ENCODE results near the gene DAB2.
A peak's percentile ranks its signal among the peaks of the same experiment; 100 is the strongest.

The DAB2 gene

GRCh38 chr5:39424736-39425637, at the start of gene DAB2:
Gene DAB2, minus strand, starts transcription at chr5:39424980. Its CDS starts 30,660 bp downstream, at chr5:39394320.
- DNase-seq, result peak; percentile 53 to 87

- no peak for DNase-seq
Observed at GRCh38 chr5:39473156-39473775, 48.5 kb upstream of the DAB2 start.

GRCh38 chr5:39471836-39472508, 47.2 kb upstream of the DAB2 start:
- DNase-seq, result no peak

GRCh38 chr5:39470811-39471210, 46.0 kb upstream of the DAB2 start:
- DNase-seq, result no peak

- DNase-seq, result no peak
Observed at GRCh38 chr5:39469777-39470415, 45.1 kb upstream of the DAB2 start.

- DNase-seq, result no peak
Observed at GRCh38 chr5:39469176-39469575, 44.4 kb upstream of the DAB2 start.

GRCh38 chr5:39466846-39467245, 42.1 kb upstream of the DAB2 start:
- no peak for DNase-seq

- no peak for DNase-seq
Observed at GRCh38 chr5:39465843-39466242, 41.1 kb upstream of the DAB2 start.

GRCh38 chr5:39465097-39465496, 40.3 kb upstream of the DAB2 start:
- DNase-seq, result no peak

GRCh38 chr5:39464088-39464487, 39.3 kb upstream of the DAB2 start:
- peak; percentile 49 to 80 for DNase-seq

- no peak for DNase-seq
Observed at GRCh38 chr5:39462211-39462610, 37.4 kb upstream of the DAB2 start.

- no peak for DNase-seq
Observed at GRCh38 chr5:39461007-39461682, 36.4 kb upstream of the DAB2 start.

- DNase-seq, result no peak
Observed at GRCh38 chr5:39459907-39460306, 35.1 kb upstream of the DAB2 start.

GRCh38 chr5:39459071-39459470, 34.3 kb upstream of the DAB2 start:
- DNase-seq, result no peak

GRCh38 chr5:39455645-39456044, 30.9 kb upstream of the DAB2 start:
- DNase-seq, result no peak

- no peak for DNase-seq
Observed at GRCh38 chr5:39453606-39454005, 28.8 kb upstream of the DAB2 start.

GRCh38 chr5:39452846-39453245, 28.1 kb upstream of the DAB2 start:
- DNase-seq, result no peak

GRCh38 chr5:39451276-39451941, 26.6 kb upstream of the DAB2 start:
- peak; percentile 63 to 65 for DNase-seq

- DNase-seq, result no peak
Observed at GRCh38 chr5:39450487-39450886, 25.7 kb upstream of the DAB2 start.

GRCh38 chr5:39449591-39449990, 24.8 kb upstream of the DAB2 start:
- no peak for DNase-seq

- no peak for DNase-seq
Observed at GRCh38 chr5:39448506-39449128, 23.8 kb upstream of the DAB2 start.

- no peak for DNase-seq
Observed at GRCh38 chr5:39447968-39448367, 23.2 kb upstream of the DAB2 start.

All from NCI-H526 (cell line).